Measurements from ENCODE around the gene KIF5A.
"Not testable (repeated sequence)": the region's sequence is repeated elsewhere in the genome, so short reads cannot be mapped to it uniquely, and the experiment has no call there.

The KIF5A gene

DNA sequence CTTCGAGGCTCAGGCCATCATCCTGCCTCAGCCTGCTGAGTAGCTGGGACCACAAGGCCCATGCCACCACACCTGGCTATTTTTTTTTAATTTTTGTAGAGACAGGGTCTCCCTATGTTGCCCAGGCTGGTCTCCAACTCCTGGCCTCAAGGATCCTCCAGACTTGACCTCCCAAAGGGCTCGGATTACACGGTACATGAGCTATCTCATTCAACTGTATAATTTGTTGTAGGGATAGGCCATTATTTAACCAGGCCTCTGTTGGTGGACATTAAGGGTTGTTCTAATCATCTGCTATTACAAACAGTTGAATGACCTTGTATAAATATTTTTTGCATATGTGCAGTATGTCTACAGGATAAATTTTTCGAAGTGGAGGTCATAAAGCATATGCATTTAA lies 9.0 kb downstream of the KIF5A start:
- no peak for ATAC-seq (replicated peaks; ENCODE audit: extremely low read depth, poor library complexity, severe bottlenecking)
- DNase-seq (ENCODE audit: low spot score in 2 of 2) = no peak
- Mint-ChIP-seq H3K4me1 (no peaks in the 10 kb centered on the region), H3K27ac (ENCODE audit: low read depth) (no peak overlapping the region), H3K9me3 (no peaks in the 10 kb centered on the region), H3K4me3 (no peak overlapping the region), H3K27me3 (peaks cover 15% of the 10 kb centered on the region), H3K36me3 (ENCODE audit: insufficient read depth) (peaks cover 2% of the 10 kb centered on the region)

DNA sequence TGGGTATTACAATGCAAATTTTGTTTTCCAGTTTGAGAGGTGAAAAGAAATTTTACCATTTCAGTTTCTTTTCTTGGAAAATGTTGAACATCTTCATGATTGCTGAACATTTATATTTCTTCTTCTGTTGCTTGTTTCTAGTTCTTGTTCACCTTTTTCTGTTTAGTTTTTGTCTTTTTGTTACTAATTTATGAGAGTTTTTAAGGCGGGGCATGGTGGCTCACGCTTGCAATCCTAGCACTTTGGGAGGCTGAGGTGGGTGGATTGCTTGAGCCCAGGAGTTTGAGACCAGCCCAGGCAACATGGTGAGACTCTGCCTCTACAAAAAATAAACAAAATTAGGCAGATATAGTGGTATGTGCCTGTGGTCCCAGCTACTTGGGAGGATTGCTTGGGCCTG lies 10.7 kb downstream of the KIF5A start:
- H3K27ac Mint-ChIP-seq (ENCODE audit: low read depth) = no peak overlapping the region
- H3K4me1 Mint-ChIP-seq = no peaks in the 10 kb centered on the region
- H3K9me3 Mint-ChIP-seq = no peaks in the 10 kb centered on the region
- peaks cover 26% of the 10 kb centered on the region for H3K27me3 Mint-ChIP-seq
- no peak overlapping the region for H3K4me3 Mint-ChIP-seq
- DNase-seq (ENCODE audit: low spot score in 2 of 2) = no peak
- ATAC-seq (replicated peaks; ENCODE audit: extremely low read depth, poor library complexity, severe bottlenecking) = no peak
- H3K36me3 Mint-ChIP-seq (ENCODE audit: insufficient read depth) = peaks cover 2% of the 10 kb centered on the region

DNA sequence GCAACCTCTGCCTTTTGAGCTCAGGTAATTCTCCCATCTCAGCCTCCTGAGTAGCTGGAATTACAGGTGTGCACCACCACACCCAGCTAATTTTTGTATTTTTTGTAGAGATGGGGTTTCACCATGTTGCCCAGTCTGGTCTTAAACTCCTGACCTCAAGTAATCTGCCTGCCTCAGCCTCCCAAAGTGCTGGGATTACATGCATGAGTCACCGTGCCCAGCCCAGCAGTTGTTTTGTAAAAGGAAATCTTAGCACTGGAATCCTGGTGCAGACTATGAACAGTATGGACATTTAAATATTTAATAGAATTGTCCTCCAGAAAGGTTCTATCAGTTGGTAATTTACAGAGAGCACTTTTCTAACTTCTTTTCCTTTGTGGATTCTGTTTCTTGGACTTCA lies 11.3 kb downstream of the KIF5A start:
- ATAC-seq (replicated peaks; ENCODE audit: extremely low read depth, poor library complexity, severe bottlenecking); H3K27ac Mint-ChIP-seq (ENCODE audit: low read depth); H3K4me1 Mint-ChIP-seq; H3K9me3 Mint-ChIP-seq; H3K36me3 Mint-ChIP-seq (ENCODE audit: insufficient read depth); H3K4me3 Mint-ChIP-seq; DNase-seq (ENCODE audit: low spot score in 2 of 2): not testable (repeated sequence)
- H3K27me3 Mint-ChIP-seq = peaks cover 26% of the 10 kb centered on the region

DNA sequence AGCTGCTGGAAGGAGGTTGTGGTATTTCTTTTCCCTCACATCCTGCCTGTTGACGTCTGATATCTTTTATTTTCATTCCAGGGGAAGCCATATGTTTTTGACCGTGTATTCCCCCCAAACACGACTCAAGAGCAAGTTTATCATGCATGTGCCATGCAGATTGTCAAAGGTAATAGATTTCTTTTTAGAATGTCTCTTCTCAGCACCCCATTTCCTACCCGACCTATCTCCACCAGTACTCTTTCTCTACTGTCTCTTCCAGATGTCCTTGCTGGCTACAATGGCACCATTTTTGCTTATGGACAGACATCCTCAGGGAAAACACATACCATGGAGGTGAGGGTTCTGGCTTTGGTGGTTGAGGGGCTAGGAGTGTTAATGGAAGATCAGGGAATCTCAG lies 13.5 kb downstream of the KIF5A start:
- H3K4me3 Mint-ChIP-seq = no peak overlapping the region
- no peaks in the 10 kb centered on the region for H3K4me1 Mint-ChIP-seq
- H3K27ac Mint-ChIP-seq (ENCODE audit: low read depth) = no peak overlapping the region
- peaks cover 29% of the 10 kb centered on the region for H3K27me3 Mint-ChIP-seq
- DNase-seq (ENCODE audit: low spot score in 2 of 2) = no peak
- H3K9me3 Mint-ChIP-seq = no peaks in the 10 kb centered on the region
- ATAC-seq (replicated peaks; ENCODE audit: extremely low read depth, poor library complexity, severe bottlenecking) = no peak
- H3K36me3 Mint-ChIP-seq (ENCODE audit: insufficient read depth) = no peaks in the 10 kb centered on the region

DNA sequence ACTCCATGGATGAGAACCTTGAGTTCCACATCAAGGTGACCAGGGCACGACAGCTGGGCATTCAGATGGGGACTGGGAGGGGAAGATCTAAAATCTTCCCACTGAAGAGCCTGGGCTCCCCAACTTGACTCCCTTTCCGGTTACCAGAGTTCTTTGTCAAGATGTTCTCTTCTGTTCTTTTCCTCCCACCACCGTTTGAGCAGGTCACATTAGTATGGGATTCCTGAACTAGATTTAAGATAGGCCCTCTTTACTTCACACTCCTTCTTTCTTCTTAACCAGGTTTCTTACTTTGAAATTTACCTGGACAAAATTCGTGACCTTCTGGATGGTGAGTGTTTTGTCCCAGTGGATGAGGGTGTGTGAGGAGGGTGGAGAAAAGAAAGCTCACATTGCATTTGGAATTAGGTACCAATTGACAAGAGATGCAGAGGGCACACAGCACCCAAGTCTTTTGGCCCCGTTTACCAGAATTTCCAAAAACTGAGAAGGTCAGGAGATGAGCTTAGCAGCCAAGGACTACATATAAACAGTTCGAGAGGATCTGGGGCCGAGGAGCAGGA lies 14.4 kb downstream of the KIF5A start:
- DNase-seq (ENCODE audit: low spot score in 2 of 2) = no peak
- no peaks in the 10 kb centered on the region for H3K4me1 Mint-ChIP-seq
- H3K9me3 Mint-ChIP-seq = no peaks in the 10 kb centered on the region
- ATAC-seq (replicated peaks; ENCODE audit: extremely low read depth, poor library complexity, severe bottlenecking) = no peak
- H3K27ac Mint-ChIP-seq (ENCODE audit: low read depth) = no peak overlapping the region
- no peaks in the 10 kb centered on the region for H3K36me3 Mint-ChIP-seq (ENCODE audit: insufficient read depth)
- H3K27me3 Mint-ChIP-seq = peaks cover 38% of the 10 kb centered on the region
- H3K4me3 Mint-ChIP-seq = no peak overlapping the region

DNA sequence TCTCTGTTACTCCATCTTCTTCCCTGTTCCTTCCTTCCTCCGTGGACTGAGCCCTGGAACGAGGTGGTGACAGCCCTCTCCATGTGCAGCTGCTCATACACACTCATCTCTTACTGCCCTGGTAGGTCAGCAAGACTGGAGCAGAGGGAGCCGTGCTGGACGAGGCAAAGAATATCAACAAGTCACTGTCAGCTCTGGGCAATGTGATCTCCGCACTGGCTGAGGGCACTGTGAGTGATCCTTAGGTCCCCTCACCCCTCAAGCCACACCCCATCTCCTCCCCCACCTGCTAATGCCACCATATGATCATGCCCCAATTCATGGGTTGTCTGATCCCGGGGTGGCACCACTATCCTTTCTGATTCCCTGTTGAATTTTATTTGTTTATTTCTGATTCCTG lies 19.0 kb downstream of the KIF5A start:
- no peaks in the 10 kb centered on the region for H3K9me3 Mint-ChIP-seq
- no peak for ATAC-seq (replicated peaks; ENCODE audit: extremely low read depth, poor library complexity, severe bottlenecking)
- DNase-seq (ENCODE audit: low spot score in 2 of 2) = no peak
- H3K27ac Mint-ChIP-seq (ENCODE audit: low read depth) = no peak overlapping the region
- peaks cover under 1% of the 10 kb centered on the region for H3K36me3 Mint-ChIP-seq (ENCODE audit: insufficient read depth)
- H3K4me3 Mint-ChIP-seq = no peak overlapping the region
- peaks cover 33% of the 10 kb centered on the region for H3K27me3 Mint-ChIP-seq
- H3K4me1 Mint-ChIP-seq = no peaks in the 10 kb centered on the region

DNA sequence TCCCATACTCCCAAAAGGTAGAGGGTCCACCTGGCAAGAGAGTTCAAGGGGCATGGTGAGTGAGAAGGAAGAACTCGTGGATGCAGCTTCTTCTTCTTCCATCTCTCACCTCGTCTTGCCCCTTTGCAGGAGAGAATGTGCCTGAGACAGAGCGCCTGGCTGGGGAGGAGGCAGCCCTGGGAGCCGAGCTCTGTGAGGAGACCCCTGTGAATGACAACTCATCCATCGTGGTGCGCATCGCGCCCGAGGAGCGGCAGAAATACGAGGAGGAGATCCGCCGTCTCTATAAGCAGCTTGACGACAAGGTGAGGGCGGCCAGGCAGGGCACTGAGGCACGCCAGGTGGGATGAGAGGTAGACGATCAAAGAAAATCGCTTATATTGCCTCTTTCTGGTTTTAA lies 20.0 kb downstream of the KIF5A start:
- DNase-seq (ENCODE audit: low spot score in 2 of 2) = no peak
- Mint-ChIP-seq H3K9me3 (no peaks in the 10 kb centered on the region), H3K4me1 (no peaks in the 10 kb centered on the region), H3K4me3 (no peak overlapping the region), H3K27me3 (peaks cover 23% of the 10 kb centered on the region), H3K36me3 (ENCODE audit: insufficient read depth) (peaks cover 2% of the 10 kb centered on the region), H3K27ac (ENCODE audit: low read depth) (no peak overlapping the region)
- no peak for ATAC-seq (replicated peaks; ENCODE audit: extremely low read depth, poor library complexity, severe bottlenecking)

DNA sequence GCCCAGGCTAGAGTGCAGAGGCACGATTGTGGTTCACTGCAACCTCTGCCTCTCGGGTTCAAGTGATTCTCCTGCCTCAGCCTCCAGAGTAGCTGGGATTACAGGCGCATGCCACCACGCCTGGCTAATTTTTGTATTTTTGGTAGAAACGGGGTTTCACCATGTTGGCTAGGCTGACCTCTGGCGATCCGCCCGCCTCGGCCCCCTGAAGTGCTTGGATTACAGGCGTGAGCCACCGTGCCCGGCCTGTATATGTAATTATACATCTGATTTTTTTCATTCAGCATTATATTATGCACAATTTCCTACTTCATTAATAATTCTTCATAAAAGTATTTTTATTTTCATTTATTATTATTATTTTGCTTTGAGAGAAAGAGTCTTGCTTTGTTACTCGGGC lies 20.6 kb downstream of the KIF5A start:
- H3K4me3 Mint-ChIP-seq; H3K9me3 Mint-ChIP-seq; ATAC-seq (replicated peaks; ENCODE audit: extremely low read depth, poor library complexity, severe bottlenecking); H3K36me3 Mint-ChIP-seq (ENCODE audit: insufficient read depth); DNase-seq (ENCODE audit: low spot score in 2 of 2); H3K4me1 Mint-ChIP-seq; H3K27ac Mint-ChIP-seq (ENCODE audit: low read depth): not testable (repeated sequence)
- H3K27me3 Mint-ChIP-seq = peaks cover 19% of the 10 kb centered on the region

DNA sequence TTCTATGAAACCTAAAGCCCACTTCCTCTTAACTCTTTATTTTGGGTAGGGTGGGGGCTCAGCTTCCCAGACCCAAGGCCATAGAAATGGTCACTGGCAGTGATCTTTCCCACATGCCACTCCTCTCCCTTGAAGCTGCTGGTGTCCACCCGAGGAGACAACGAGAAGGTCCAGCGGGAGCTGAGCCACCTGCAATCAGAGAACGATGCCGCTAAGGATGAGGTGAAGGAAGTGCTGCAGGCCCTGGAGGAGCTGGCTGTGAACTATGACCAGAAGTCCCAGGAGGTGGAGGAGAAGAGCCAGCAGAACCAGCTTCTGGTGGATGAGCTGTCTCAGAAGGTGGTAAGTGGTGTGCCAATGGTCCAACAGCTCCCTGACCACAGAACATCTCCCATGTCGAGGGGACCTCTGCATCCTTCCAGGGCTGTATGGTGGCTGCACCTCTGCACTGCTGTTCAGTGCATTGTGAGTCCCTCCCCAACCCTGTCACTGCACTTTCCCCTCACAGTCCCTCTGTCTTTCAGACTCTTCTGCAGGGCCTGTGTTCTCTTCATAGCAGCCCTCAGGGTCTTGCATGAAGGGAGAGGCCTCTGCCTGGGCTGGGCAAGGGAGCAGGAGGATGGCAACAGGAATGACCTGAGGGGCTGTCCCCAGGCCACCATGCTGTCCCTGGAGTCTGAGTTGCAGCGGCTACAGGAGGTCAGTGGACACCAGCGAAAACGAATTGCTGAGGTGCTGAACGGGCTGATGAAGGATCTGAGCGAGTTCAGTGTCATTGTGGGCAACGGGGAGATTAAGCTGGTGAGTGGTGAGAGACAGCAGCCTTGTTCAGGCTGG lies 22.3 kb downstream of the KIF5A start:
- DNase-seq (ENCODE audit: low spot score in 2 of 2) (no peak), ATAC-seq (replicated peaks; ENCODE audit: extremely low read depth, poor library complexity, severe bottlenecking) (no peak)
- Mint-ChIP-seq H3K9me3 (no peaks in the 10 kb centered on the region), H3K27ac (ENCODE audit: low read depth) (no peak overlapping the region), H3K4me1 (no peaks in the 10 kb centered on the region), H3K4me3 (no peak overlapping the region), H3K36me3 (ENCODE audit: insufficient read depth) (peaks cover 2% of the 10 kb centered on the region), H3K27me3 (peaks cover 19% of the 10 kb centered on the region)

DNA sequence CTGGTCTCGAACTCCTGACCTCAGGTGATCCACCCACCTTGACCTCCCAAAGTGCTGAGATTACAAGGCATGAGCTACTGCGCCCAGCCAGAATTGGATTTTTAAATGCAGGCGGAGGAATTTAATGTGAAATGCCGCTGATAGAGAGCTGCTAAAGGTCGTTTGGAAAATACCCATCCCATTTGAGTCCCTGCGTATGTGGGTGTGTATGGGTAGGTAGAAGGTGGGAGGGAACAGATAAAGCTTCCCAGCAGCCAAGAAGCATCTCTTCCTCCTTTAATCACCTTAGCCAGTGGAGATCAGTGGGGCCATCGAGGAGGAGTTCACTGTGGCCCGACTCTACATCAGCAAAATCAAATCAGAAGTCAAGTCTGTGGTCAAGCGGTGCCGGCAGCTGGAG lies 25.0 kb downstream of the KIF5A start:
- Mint-ChIP-seq H3K4me3 (no peak overlapping the region), H3K4me1 (no peaks in the 10 kb centered on the region), H3K9me3 (no peaks in the 10 kb centered on the region), H3K36me3 (ENCODE audit: insufficient read depth) (peaks cover 2% of the 10 kb centered on the region), H3K27ac (ENCODE audit: low read depth) (no peak overlapping the region), H3K27me3 (peaks cover 2% of the 10 kb centered on the region)
- ATAC-seq (replicated peaks; ENCODE audit: extremely low read depth, poor library complexity, severe bottlenecking) (no peak), DNase-seq (ENCODE audit: low spot score in 2 of 2) (no peak)

DNA sequence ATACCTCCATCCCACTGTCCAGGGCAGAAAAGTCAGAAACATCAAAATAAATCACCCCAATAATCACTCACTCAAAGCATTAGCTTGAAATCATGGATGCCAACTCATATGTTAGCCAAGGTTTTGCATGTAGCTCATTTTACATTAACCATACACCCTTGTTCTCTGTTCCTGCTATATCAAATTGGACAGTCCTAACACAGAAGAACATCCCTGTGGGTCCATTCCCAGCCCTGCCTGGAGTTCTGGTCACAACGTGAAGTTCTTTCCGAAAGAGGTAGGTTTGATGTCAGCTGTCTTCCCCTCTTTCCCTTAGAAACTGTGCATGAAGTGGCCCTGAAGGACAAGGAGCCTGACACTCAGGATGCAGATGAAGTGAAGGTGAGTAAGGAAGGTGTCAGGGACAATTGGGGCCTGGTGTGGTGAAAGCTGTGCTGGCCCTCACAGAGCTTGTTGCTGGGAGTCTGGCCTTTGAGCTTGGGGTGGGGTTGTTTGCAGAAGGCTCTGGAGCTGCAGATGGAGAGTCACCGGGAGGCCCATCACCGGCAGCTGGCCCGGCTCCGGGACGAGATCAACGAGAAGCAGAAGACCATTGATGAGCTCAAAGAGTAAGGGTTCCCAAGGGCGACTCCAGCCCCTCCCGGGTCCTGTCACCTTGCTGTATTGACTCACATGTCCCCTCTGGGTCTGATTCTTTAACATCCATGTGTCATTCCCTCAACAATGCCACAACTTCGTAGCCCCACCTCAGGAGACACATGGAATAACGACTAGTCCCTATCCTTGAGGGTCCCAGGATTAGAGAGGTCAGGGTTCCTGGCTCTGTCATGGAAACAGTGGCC lies 26.1 kb downstream of the KIF5A start:
- ATAC-seq (replicated peaks; ENCODE audit: extremely low read depth, poor library complexity, severe bottlenecking) = no peak

DNA sequence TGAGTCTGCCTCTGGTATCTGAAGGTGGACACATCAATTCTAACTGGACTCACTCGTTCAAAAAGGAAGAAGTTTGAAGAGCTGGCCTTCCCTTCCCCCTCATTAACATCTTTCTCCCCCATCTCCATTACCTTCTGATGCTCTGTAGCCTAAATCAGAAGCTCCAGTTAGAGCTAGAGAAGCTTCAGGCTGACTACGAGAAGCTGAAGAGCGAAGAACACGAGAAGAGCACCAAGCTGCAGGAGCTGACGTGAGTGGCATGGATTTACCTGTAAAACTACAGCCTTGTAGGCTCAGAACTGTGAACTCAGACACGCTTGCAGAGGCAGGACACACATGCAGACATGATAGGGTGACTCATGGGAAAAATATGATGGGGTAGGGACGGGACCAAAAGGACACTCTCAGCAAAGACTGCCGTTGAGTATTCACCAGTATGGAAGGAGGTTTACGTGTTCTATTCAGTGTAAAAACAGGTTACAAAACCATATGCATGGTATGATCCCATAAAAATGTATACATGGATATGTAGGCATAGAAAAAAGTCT lies 26.8 kb downstream of the KIF5A start:
- Mint-ChIP-seq H3K36me3 (ENCODE audit: insufficient read depth) (peaks cover 2% of the 10 kb centered on the region), H3K4me3 (no peak overlapping the region), H3K27ac (ENCODE audit: low read depth) (no peak overlapping the region), H3K4me1 (no peaks in the 10 kb centered on the region), H3K9me3 (no peaks in the 10 kb centered on the region), H3K27me3 (no peaks in the 10 kb centered on the region)
- DNase-seq (ENCODE audit: low spot score in 2 of 2) (no peak), ATAC-seq (replicated peaks; ENCODE audit: extremely low read depth, poor library complexity, severe bottlenecking) (no peak)

More for the DNA sequence above, 26.1 kb downstream of the KIF5A start:
- Mint-ChIP-seq H3K4me1 (no peaks in the 10 kb centered on the region), H3K4me3 (no peak overlapping the region), H3K9me3 (no peaks in the 10 kb centered on the region), H3K27me3 (no peaks in the 10 kb centered on the region), H3K27ac (ENCODE audit: low read depth) (no peak overlapping the region), H3K36me3 (ENCODE audit: insufficient read depth) (peaks cover 2% of the 10 kb centered on the region)
- no peak for DNase-seq (ENCODE audit: low spot score in 2 of 2)

All from central memory CD8-positive, alpha-beta T cell (primary cell).